Hepatocyte (in vitro differentiated cells): ENCODE results near the gene EPDR1. TPM values are rescaled to one million over a fixed set of nuclear protein-coding genes. Genes with fewer than 3 reads are reported as not detected.

Source experiments
- DNase-seq: peaks from one replicate; pipeline ENCODE4 v3.0.0-alpha.2; 2016; ENCODE audit warnings: low spot score
- H2AFZ ChIP-seq: fragments of 200-600 bp; sonication (generic); 2 replicates; pipeline ENCODE4 v1.6.0; 2016; ENCODE audit warnings: antibody characterized with exemption, mild to moderate bottlenecking
- H3K27ac ChIP-seq: fragments of 200-600 bp; sonication (generic); 2 replicates; pipeline ENCODE4 v1.5.1; 2016; ENCODE audit warnings: mild to moderate bottlenecking
- H3K27me3 ChIP-seq: fragments of 200-600 bp; sonication (generic); 2 replicates; pipeline ENCODE4 v1.6.1; 2016
- H3K36me3 ChIP-seq: fragments of 200-600 bp; sonication (generic); replicated peaks from 2 replicates; pipeline ENCODE4 v1.5.1; 2016; ENCODE audit warnings: low read depth; ENCODE audit not compliant: insufficient read depth
- H3K4me1 ChIP-seq: fragments of 200-600 bp; sonication (generic); 2 replicates; pipeline ENCODE4 v1.5.1; 2016; ENCODE audit warnings: mild to moderate bottlenecking, moderate library complexity; ENCODE audit not compliant: insufficient read depth
- H3K4me2 ChIP-seq: fragments of 200-600 bp; sonication (generic); 2 replicates; pipeline ENCODE4 v1.6.0; 2016
- H3K4me3 ChIP-seq: fragments of 200-600 bp; sonication (generic); 2 replicates; pipeline ENCODE4 v1.5.1; 2016; ENCODE audit warnings: mild to moderate bottlenecking
- H3K79me2 ChIP-seq: fragments of 200-600 bp; sonication (generic); 2 replicates; pipeline ENCODE4 v1.6.0; 2017; ENCODE audit warnings: mild to moderate bottlenecking
- H3K9me2 ChIP-seq: fragments of 200-600 bp; sonication (generic); replicated peaks from 2 replicates; pipeline ENCODE4 v1.6.0; 2017; ENCODE audit warnings: mild to moderate bottlenecking; ENCODE audit not compliant: insufficient read depth
- H3K9me3 ChIP-seq: fragments of 200-600 bp; sonication (generic); 2 replicates; pipeline ENCODE4 v1.5.1; 2016; ENCODE audit warnings: low read depth, mild to moderate bottlenecking
- H4K20me1 ChIP-seq: fragments of 200-600 bp; sonication (generic); 2 replicates; pipeline ENCODE4 v1.6.0; 2016; ENCODE audit warnings: mild to moderate bottlenecking; ENCODE audit not compliant: insufficient read depth, poor library complexity, severe bottlenecking
- CTCF ChIP-seq: fragments of 200-600 bp; sonication (generic); IDR thresholded peaks from 2 replicates; pipeline ENCODE4 v1.5.1; 2016; ENCODE audit warnings: antibody characterized with exemption, mild to moderate bottlenecking; ENCODE audit not compliant: poor library complexity
- EZH2 ChIP-seq: fragments of 200-600 bp; sonication (generic); IDR thresholded peaks from 2 replicates; pipeline ENCODE4 v1.6.1; 2016; ENCODE audit warnings: antibody characterized with exemption, mild to moderate bottlenecking, borderline replicate concordance
- EZH2phosphoT487 ChIP-seq: fragments of 200-600 bp; sonication (generic); IDR thresholded peaks from one replicate; pipeline ENCODE4 v1.6.1; 2018; ENCODE audit warnings: antibody characterized with exemption, mild to moderate bottlenecking, low read depth, moderate library complexity; ENCODE audit not compliant: unreplicated experiment, severe bottlenecking
- WGBS: methylation state at CpG from one replicate; pipeline ENCODE4 v1.1.6; 2016; ENCODE audit warnings: low lambda C conversion rate; ENCODE audit errors: missing lambda C conversion rate; 5-methylcytosine and 5-hydroxymethylcytosine counted together
- polyA plus RNA-seq: library from polyadenylated mRNA; unstranded; fragments of >200 nt; fragmentation: Nextera tagmentation; extraction: Ambion mirVana; gene quantifications from 2 replicates; pipeline ENCODE4 v1.2.1, GENCODE V29; 2016
- total RNA-seq: library from RNA; depleted of rRNA; stranded (reverse); fragments of >200 nt; gene quantifications from 2 replicates; pipeline ENCODE4 v1.2.3, GENCODE V29; 2014

EPDR1 gene
- total and polyA plus RNA-seq, 2 experiments from 2014 or later, result 6.8 to 12.2 TPM

- Histone ChIP-seq H3K9me3 (no peaks in the 10 kb centered on the region), H3K27ac (peak overlapping the region; percentile 42), H3K9me2 (no peaks in the 10 kb centered on the region), H3K79me2 (no peaks in the 10 kb centered on the region), H3K36me3 (no peaks in the 10 kb centered on the region), H2AFZ (no peak overlapping the region), H3K27me3 (no peaks in the 10 kb centered on the region), H3K4me1 (no peaks in the 10 kb centered on the region), H3K4me2 (no peak overlapping the region), H3K4me3 (no peak overlapping the region), H4K20me1 (no peaks in the 10 kb centered on the region)
- TF ChIP-seq EZH2phosphoT487 (no peak), EZH2 (no peak), CTCF (no peak)
- peak; percentile 16 for DNase-seq
- 68% methylated on average over 1 of the region's 1 CpG for WGBS
Measured at GRCh38 chr7:37987732-37988131, 67.3 kb downstream of the EPDR1 start.

- WGBS, result 93% methylated on average over 7 of the region's 7 CpGs
- no peak for TF ChIP-seq EZH2
- no peak for TF ChIP-seq CTCF
- no peak for TF ChIP-seq EZH2phosphoT487
- DNase-seq, result no peak
- no peaks in the 10 kb centered on the region for H3K9me3 ChIP-seq
- no peaks in the 10 kb centered on the region for H3K36me3 ChIP-seq
- no peaks in the 10 kb centered on the region for H3K9me2 ChIP-seq
- no peaks in the 10 kb centered on the region for H3K4me1 ChIP-seq
- no peaks in the 10 kb centered on the region for H3K79me2 ChIP-seq
- no peak overlapping the region for H3K27ac ChIP-seq
- H4K20me1 ChIP-seq, result no peaks in the 10 kb centered on the region
- H3K4me3 ChIP-seq, result no peak overlapping the region
- H3K4me2 ChIP-seq, result no peak overlapping the region
- no peak overlapping the region for H2AFZ ChIP-seq
- no peaks in the 10 kb centered on the region for H3K27me3 ChIP-seq
Measured at GRCh38 chr7:37988721-37989650, 68.5 kb downstream of the EPDR1 start.

- H3K36me3 ChIP-seq, result no peaks in the 10 kb centered on the region
- H4K20me1 ChIP-seq, result no peaks in the 10 kb centered on the region
- H2AFZ ChIP-seq, result no peak overlapping the region
- 87% methylated on average over 3 of the region's 3 CpGs for WGBS
- TF ChIP-seq EZH2phosphoT487 (no peak), EZH2 (no peak), CTCF (no peak)
- no peaks in the 10 kb centered on the region for H3K4me1 ChIP-seq
- no peaks in the 10 kb centered on the region for H3K79me2 ChIP-seq
- H3K9me3 ChIP-seq, result no peaks in the 10 kb centered on the region
- no peak overlapping the region for H3K4me2 ChIP-seq
- H3K27ac ChIP-seq, result no peak overlapping the region
- no peaks in the 10 kb centered on the region for H3K27me3 ChIP-seq
- no peak for DNase-seq
- H3K4me3 ChIP-seq, result no peak overlapping the region
- H3K9me2 ChIP-seq, result no peaks in the 10 kb centered on the region
Measured at GRCh38 chr7:37990337-37990736, 69.9 kb downstream of the EPDR1 start.
